Measurements from ENCODE around the gene RSPO4. TPM values are rescaled to one million over a fixed set of nuclear protein-coding genes. Genes with fewer than 3 reads are reported as not detected.

RSPO4 gene
- total RNA-seq: under 1 TPM in 2 of 6 experiments, not detected in 4; 0.07 to 0.51 TPM
- long read RNA-seq: 0 reads

DNA sequence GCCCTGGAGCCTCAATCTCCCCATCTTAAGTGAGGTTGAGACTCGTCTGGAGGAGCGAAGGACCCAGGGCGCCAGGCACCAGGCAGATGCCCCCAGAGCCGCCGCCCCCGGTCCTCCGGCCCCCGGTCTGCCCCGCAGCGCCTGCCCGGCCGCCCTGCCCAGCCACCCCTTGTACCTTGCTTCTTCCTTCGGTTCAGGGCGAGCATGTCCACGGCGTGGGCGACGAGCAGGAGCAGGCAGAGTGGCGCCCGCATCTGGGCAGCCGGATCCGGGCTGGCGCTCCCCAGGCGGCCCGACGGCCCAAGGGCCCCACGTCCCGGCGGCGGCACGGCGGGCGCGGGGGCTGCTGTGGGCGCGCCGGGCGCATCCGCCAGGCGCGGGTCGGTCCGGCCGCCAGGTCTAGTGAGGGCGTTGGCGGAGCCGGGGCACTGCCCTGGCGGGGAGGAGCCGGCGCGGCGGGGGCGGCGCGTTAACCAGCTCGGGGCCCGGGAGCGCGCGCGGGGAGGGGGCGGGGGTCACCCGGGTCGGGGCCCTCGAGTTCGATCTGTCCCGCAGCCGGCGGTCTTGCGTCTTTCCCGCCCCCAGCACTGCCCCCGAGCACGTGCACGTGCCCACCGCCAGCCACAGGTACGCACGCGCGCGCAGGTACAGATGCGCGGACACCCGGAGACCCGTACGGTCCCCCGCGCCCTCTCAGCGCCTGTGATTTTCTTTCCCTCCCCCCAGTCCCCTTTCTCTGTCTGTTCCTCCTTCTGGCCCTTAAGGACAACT, at the start of gene RSPO4:
TSS of gene RSPO4 (minus strand) at position 401 of the 771 bp plus-strand sequence. CDS start at position 254, 147 bp downstream.
- Histone ChIP-seq H3K27me3 (peaks cover 0 to 7% of the 10 kb centered on the region in 2 donors), H3K4me3 (no peak within 1 kb of the TSS), H3K36me3 (no peaks in the 10 kb centered on the region), H3K27ac (no peak within 1 kb of the TSS), H3K4me1 (no peaks in the 10 kb centered on the region), H3K9me3 (no peaks in the 10 kb centered on the region)
- intact Hi-C loops (cut with DNase I): no loop called here
- WGBS (ENCODE audit: insufficient coverage, low coverage, low lambda C conversion rate, missing lambda C conversion rate): 0% methylated on average over 5 of the region's 88 CpGs
- ATAC-seq (no peak), DNase-seq (no peak)
- TF ChIP-seq POLR2A (IDR thresholded peaks at IDR 0.05) (no peak), CTCF (IDR thresholded peaks at IDR 0.05) (no peak)

GRCh38 chr20:1050440-1050839, 48.3 kb upstream of the RSPO4 start:
- WGBS (ENCODE audit: insufficient coverage, low coverage, low lambda C conversion rate, missing lambda C conversion rate): 73% methylated on average over 2 of the region's 6 CpGs
- Histone ChIP-seq H3K4me1 (no peaks in the 10 kb centered on the region), H3K36me3 (no peaks in the 10 kb centered on the region), H3K27ac (no peak overlapping the region), H3K9me3 (no peaks in the 10 kb centered on the region), H3K27me3 (no peaks in the 10 kb centered on the region), H3K4me3 (no peak overlapping the region)
- DNase-seq (no peak), ATAC-seq (no peak)
- TF ChIP-seq CTCF (IDR thresholded peaks at IDR 0.05): no peak
- TF ChIP-seq POLR2A (IDR thresholded peaks at IDR 0.05): no peak
- intact Hi-C loops (cut with DNase I): no loop called here

DNA sequence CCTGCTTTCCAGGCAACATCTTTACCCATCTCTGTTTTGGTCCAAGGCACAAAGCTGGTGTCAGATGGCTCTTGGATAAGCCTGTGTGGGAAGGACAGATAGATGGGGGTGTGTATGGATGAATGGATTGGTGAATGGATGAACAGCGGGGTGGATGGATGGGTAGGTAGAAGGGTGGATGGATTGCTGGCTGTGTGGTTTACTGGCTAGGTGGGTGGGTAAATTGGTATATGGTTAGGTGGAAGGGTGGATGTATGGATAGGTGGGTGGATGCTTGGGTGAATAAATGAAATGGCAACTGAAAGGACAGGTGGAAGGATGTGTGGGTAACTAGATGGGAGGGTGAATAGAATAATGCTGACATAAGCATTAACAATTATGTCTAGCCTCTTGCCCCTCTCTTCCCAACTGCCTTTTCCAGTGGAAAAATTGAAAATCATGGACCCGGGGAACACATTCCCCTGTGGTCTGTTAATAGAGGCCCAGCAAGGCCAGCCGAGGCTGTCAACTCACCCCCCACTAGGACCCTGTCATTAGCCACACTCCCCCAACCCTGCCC, 43.8 kb upstream of the RSPO4 start:
- H3K4me1 ChIP-seq: no peaks in the 10 kb centered on the region
- WGBS (ENCODE audit: insufficient coverage, low coverage, low lambda C conversion rate, missing lambda C conversion rate): 86% methylated on average over 2 of the region's 3 CpGs
- no peak overlapping the region for H3K4me3 ChIP-seq
- intact Hi-C loops (cut with DNase I): no loop called here
- TF ChIP-seq POLR2A (IDR thresholded peaks at IDR 0.05) (no peak), CTCF (IDR thresholded peaks at IDR 0.05) (no peak)
- no peak for ATAC-seq
- DNase-seq: no peak
- H3K36me3 ChIP-seq: no peaks in the 10 kb centered on the region
- H3K27ac ChIP-seq: no peak overlapping the region
- H3K27me3 ChIP-seq: no peaks in the 10 kb centered on the region
- no peaks in the 10 kb centered on the region for H3K9me3 ChIP-seq

DNA sequence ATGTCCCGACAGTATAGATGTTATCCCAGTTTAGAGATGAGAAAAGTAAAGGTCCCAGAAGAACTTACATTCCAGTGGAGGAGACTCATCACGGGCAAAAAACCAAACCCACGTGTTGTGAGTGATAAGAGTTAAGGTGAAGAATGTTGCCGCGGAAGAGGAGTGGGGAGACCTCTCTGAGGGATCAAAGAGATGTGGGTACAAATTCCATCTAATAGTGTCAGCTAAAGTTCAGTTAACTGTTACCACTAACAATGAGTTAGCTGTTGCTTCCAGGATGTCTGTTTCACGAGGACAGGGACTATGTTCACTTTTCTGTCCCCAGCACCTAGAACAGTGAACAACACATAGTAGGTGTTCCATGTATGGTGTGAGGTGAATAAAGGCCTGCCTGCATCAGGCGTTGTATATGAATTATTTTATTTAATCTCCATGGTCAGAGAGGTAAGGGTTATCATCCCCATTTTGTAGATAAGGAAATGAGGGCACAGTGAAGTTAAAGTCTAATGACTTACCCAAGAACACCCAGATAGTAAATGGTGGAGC, 39.8 kb upstream of the RSPO4 start:
- H3K36me3 ChIP-seq: no peaks in the 10 kb centered on the region
- no peak overlapping the region for H3K4me3 ChIP-seq
- no peaks in the 10 kb centered on the region for H3K27me3 ChIP-seq
- intact Hi-C loops (cut with DNase I): no loop called here
- WGBS (ENCODE audit: insufficient coverage, low coverage, low lambda C conversion rate, missing lambda C conversion rate): 60% methylated on average over 7 of the region's 7 CpGs
- ATAC-seq (no peak), DNase-seq (no peak)
- no peaks in the 10 kb centered on the region for H3K4me1 ChIP-seq
- no peak for TF ChIP-seq POLR2A (IDR thresholded peaks at IDR 0.05)
- TF ChIP-seq CTCF (IDR thresholded peaks at IDR 0.05): no peak
- no peaks in the 10 kb centered on the region for H3K9me3 ChIP-seq
- H3K27ac ChIP-seq: no peak overlapping the region

All from right lobe of liver (tissue), 6 donors.